ENCODE results near the gene LTB. TPM values are rescaled to one million over a fixed set of nuclear protein-coding genes. Genes with fewer than 3 reads are reported as not detected.

The LTB gene
- total RNA-seq, 1 experiment from 2014 or later = not detected

- Mint-ChIP-seq H3K4me1 (ENCODE audit: low read depth, unreplicated experiment) (peaks cover 28% of the 10 kb centered on the region), H3K36me3 (ENCODE audit: insufficient read depth, unreplicated experiment) (peaks cover 43% of the 10 kb centered on the region), H3K9me3 (ENCODE audit: unreplicated experiment) (no peaks in the 10 kb centered on the region), H3K4me3 (ENCODE audit: unreplicated experiment) (no peak overlapping the region), H3K27ac (ENCODE audit: unreplicated experiment) (no peak overlapping the region), H3K27me3 (ENCODE audit: insufficient read depth, unreplicated experiment) (no peaks in the 10 kb centered on the region)
- H3K4me3 ChIP-seq (ENCODE audit: low read depth, low read length) = no peak overlapping the region
- BruUV-seq (replicated peaks) = no TSS peak
- ChIA-PET CTCF (no interaction called here), POLR2A (no interaction called here)
- H3K27me3 ChIP-seq (replicated peaks; ENCODE audit: control insufficient read depth, insufficient read depth, low read length) = no peaks in the 10 kb centered on the region
- no peak for TF ChIP-seq CTCF (IDR thresholded peaks at IDR 0.05; ENCODE audit: insufficient read depth in 1 of 2, low read depth in 1 of 2, low read length in 1 of 2, severe bottlenecking in 1 of 2, unreplicated experiment in 1 of 2)
- H3K4me1 ChIP-seq = peaks cover 6% of the 10 kb centered on the region
- 0 out of 2 replicates have a peak, but pooled peaks cover 1% of the 10 kb centered on the region for H3K36me3 ChIP-seq (ENCODE audit: control insufficient read depth, insufficient read depth, low read length)
- intact Hi-C loops (cut with micrococcal nuclease; ENCODE audit: unreplicated experiment) = no loop called here
- no peaks in the 10 kb centered on the region for H3K9me3 ChIP-seq
- no peak for DNase-seq
Measured at GRCh38 chr6:31543639-31544038, 38.6 kb downstream of the LTB start.

DNA sequence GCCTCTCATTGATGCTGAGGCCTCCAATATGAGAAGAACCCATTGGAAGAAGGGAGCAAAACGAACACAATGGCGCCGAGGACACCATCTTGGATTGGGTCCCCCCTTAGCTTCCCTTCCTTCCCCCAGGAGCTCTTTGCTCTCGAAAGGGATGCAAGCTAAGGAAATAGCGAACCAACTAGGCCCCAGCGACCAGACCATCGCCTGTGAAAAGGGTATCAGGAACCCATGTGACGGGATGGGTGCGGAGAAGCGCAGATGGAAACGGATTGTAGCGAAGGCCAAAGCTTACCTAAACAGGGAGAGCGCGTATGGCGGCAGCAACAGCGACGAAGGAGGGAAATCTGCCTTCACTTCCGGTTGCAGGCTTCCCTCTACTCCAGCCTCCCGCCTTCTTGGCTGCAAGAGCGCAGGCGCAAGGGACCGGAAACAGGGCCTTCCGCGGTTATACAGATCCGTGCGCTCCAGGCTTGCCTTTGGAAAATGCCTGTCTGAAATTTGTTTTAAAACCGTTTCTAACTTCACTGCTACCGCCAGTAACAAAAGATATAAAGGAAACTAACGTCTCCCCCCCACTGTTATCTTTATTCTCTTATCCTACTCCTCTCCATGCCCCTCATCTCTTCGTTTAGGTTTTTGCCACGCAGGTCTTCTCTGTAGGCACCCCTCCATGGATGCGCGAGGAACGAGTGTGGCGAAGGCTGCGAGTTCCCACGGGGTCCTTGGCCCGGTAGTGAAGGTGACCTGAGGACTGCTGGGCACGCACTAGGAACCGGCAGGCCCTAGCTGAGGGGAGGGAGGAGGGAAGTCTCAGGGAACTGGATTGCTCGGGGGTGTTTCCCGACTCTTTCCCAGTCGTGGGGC lies 40.3 kb downstream of the LTB start, which contains the start of gene DDX39B:
DDX39B (minus strand) TSS at position 346 of the 864 bp plus-strand sequence. CDS start 1,471 bp downstream, outside the sequence.
- Histone ChIP-seq H3K4me1 (no peaks in the 10 kb centered on the region; the same call in 1 of the 2 replicates), H3K9me3 (no peaks in the 10 kb centered on the region), H3K36me3 (ENCODE audit: control insufficient read depth, insufficient read depth, low read length) (0 out of 2 replicates have a peak, but pooled peaks cover 1% of the 10 kb centered on the region), H3K27me3 (replicated peaks; ENCODE audit: control insufficient read depth, insufficient read depth, low read length) (no peaks in the 10 kb centered on the region), H3K4me3 (ENCODE audit: low read depth, low read length) (peak within 1 kb of the TSS; percentile 67)
- peak; percentile 94 to 96 for DNase-seq
- Mint-ChIP-seq H3K9me3 (ENCODE audit: unreplicated experiment) (no peaks in the 10 kb centered on the region), H3K27ac (ENCODE audit: unreplicated experiment) (peak within 1 kb of the TSS; percentile 91), H3K4me1 (ENCODE audit: low read depth, unreplicated experiment) (peaks cover 23% of the 10 kb centered on the region), H3K36me3 (ENCODE audit: insufficient read depth, unreplicated experiment) (peaks cover 59% of the 10 kb centered on the region), H3K4me3 (ENCODE audit: unreplicated experiment) (peak within 1 kb of the TSS; percentile 73), H3K27me3 (ENCODE audit: insufficient read depth, unreplicated experiment) (no peaks in the 10 kb centered on the region)
- BruUV-seq (replicated peaks) = no TSS peak
- no peak for TF ChIP-seq CTCF (IDR thresholded peaks at IDR 0.05; ENCODE audit: insufficient read depth in 1 of 2, low read depth in 1 of 2, low read length in 1 of 2, severe bottlenecking in 1 of 2, unreplicated experiment in 1 of 2)
- CTCF ChIA-PET = interaction anchor here (0.6 to 2.4 kb wide), 4 partner anchors 9 to 1658 kb away, joined by 3 to 6 read pairs (median 4); no protein-coding TSS in a partner anchor
- POLR2A ChIA-PET = interaction anchor here (0.6 to 1.8 kb wide), 15 partner anchors 8 to 384 kb away, joined by 3 to 13 read pairs (median 5); partner anchors contain the start of genes APOM, C6orf47, CLIC1 and GPANK1
- intact Hi-C loops (cut with micrococcal nuclease; ENCODE audit: unreplicated experiment) = no loop called here

DNA sequence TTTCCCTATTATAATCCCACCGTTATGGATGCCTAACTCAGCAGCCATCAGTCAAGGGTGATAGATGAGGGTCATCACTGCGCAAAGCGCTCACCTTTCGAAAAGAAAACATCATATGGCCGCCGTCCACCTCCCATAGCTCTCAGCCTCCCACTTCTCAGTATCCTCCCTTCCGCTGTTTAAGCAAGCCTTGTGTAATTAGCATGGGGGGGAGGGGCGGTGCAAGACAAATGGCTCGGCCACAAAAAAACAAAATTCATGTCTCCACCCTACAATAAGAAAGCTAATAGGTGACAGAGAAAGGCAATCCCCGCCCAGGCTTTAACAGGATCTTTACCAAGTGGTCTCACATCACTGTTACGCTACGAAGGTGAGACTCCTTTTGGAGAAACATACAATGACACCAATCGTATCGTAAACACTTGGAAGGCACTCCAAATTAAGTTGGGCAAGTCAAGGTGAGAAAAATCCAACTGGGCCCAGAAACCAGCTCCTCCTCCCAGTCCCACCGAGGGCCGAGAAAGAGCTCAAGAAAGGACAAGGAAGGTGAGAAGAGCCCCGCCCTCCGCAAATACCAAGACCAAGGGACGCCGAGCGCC lies 41.1 kb downstream of the LTB start:
- no peak for TF ChIP-seq CTCF (IDR thresholded peaks at IDR 0.05; ENCODE audit: insufficient read depth in 1 of 2, low read depth in 1 of 2, low read length in 1 of 2, severe bottlenecking in 1 of 2, unreplicated experiment in 1 of 2)
- intact Hi-C loops (cut with micrococcal nuclease; ENCODE audit: unreplicated experiment) = no loop called here
- ChIA-PET CTCF (interaction anchor here (1.4 to 2.4 kb wide), 2 partner anchors 57 to 63 kb away, joined by 3 to 6 read pairs; no protein-coding TSS in a partner anchor), POLR2A (interaction anchor here (0.8 to 1.8 kb wide), 13 partner anchors 10 to 383 kb away, joined by 3 to 13 read pairs (median 5); partner anchors contain the start of genes APOM, C6orf47, GPANK1 and LSM2)
- Histone ChIP-seq H3K4me3 (ENCODE audit: low read depth, low read length) (peak overlapping the region; percentile 67), H3K4me1 (no peaks in the 10 kb centered on the region; the same call in 1 of the 2 replicates), H3K27me3 (replicated peaks; ENCODE audit: control insufficient read depth, insufficient read depth, low read length) (no peaks in the 10 kb centered on the region), H3K36me3 (ENCODE audit: control insufficient read depth, insufficient read depth, low read length) (peaks cover 4% of the 10 kb centered on the region), H3K9me3 (no peaks in the 10 kb centered on the region)
- peaks cover 66% of the 10 kb centered on the region for H3K36me3 Mint-ChIP-seq (ENCODE audit: insufficient read depth, unreplicated experiment)
- BruUV-seq (replicated peaks) = TSS peak; percentile 63
- H3K27me3 Mint-ChIP-seq (ENCODE audit: insufficient read depth, unreplicated experiment) = no peaks in the 10 kb centered on the region
- H3K4me3 Mint-ChIP-seq (ENCODE audit: unreplicated experiment) = peak overlapping the region; percentile 73
- H3K4me1 Mint-ChIP-seq (ENCODE audit: low read depth, unreplicated experiment) = peaks cover 16% of the 10 kb centered on the region
- peak overlapping the region; percentile 91 for H3K27ac Mint-ChIP-seq (ENCODE audit: unreplicated experiment)
- peak in 1 of 2 experiments; percentile 46 for DNase-seq
- no peaks in the 10 kb centered on the region for H3K9me3 Mint-ChIP-seq (ENCODE audit: unreplicated experiment)
